ENCODE measurements around the gene TIMM50. TPM values are rescaled to one million over a fixed set of nuclear protein-coding genes. Genes with fewer than 3 reads are reported as not detected.
"Not testable (repeated sequence)": the region's sequence is repeated elsewhere in the genome, so short reads cannot be mapped to it uniquely, and the experiment has no call there.

The TIMM50 gene
- total RNA-seq, 1 donor from 2014 or later: 39.9 TPM

DNA sequence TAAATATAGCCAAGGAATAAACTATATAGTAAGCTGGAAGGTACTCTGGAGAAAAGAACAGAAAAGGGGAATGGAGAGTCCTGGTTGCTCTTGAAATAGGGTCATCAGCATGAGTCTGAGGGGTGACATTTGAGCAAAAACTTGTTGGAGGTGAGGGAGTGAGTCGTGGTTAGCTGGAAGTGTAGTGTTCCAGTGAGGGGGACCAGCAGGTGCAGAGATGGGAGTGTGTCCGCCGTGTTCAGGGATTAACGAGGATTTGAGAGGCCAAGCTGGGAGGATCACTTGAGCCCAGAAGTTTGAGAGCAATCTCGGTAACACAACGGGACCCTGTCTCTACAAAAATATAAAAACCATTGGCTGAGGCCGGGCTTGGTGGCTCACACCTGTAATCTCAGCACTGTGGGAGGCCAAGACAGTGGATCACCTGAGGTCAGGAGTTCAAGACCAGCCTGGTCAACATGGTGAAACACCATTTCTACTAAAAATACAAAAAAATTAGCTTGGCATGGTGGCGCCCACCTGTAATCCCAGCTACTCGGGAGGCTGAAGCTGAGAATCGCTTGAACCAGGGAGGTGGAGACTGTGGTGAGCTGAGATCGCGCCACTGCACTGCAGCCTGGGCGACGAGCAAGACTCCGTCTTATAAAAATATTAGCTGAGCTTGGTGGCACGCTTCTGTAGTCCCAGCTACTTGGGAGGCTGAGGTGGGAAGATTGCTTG, 34.1 kb upstream of the TIMM50 start:
- H3K4me1 Mint-ChIP-seq: peaks cover 22% of the 10 kb centered on the region
- H3K27ac Mint-ChIP-seq: no peak overlapping the region

DNA sequence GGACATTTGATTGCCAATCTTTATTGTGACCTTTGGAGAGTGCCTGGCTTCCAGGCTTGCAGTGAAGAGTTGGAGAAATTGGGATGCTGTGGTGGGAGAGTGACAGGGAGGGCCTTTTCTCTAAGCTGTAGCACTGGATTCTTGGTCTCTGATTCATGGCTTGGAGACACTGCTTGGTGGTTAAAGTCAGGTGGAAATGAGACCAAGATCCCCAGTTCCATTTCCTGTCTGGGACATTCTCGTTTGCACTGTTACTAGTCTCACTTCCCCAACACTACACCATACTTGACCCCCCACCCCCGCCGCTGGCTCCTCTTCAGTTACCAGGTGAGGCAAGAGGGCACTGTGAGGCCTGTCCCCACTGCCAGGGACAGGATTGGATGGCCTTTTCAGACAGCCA, 32.4 kb upstream of the TIMM50 start:
- Histone ChIP-seq H3K9me3 (ENCODE audit: low read depth) (no peaks in the 10 kb centered on the region), H3K79me2 (ENCODE audit: low read depth) (peaks cover 90% of the 10 kb centered on the region), H3K27ac (no peak overlapping the region), H3K36me3 (no peaks in the 10 kb centered on the region), H3K4me2 (no peak overlapping the region), H3K4me3 (no peak overlapping the region), H4K20me1 (ENCODE audit: low read depth) (peaks cover 31% of the 10 kb centered on the region), H3F3A (ENCODE audit: low read depth) (peaks cover 8% of the 10 kb centered on the region), H2AFZ (replicated peaks) (no peak overlapping the region), H3K9ac (no peak overlapping the region), H3K27me3 (no peaks in the 10 kb centered on the region), H3K4me1 (peaks cover 5% of the 10 kb centered on the region)
- DNase-seq (ENCODE audit: low spot score): no peak
- Mint-ChIP-seq H3K9me3 (no peaks in the 10 kb centered on the region), H3K36me3 (peaks cover 25% of the 10 kb centered on the region), H3K27me3 (ENCODE audit: insufficient read depth, low read depth) (peaks cover 3% of the 10 kb centered on the region), H3K4me1 (peaks cover 22% of the 10 kb centered on the region), H3K27ac (no peak overlapping the region), H3K4me3 (peak overlapping the region; percentile 55)
- no peak for TF ChIP-seq EZH2phosphoT487 (IDR thresholded peaks at IDR 0.05)
- no peak for TF ChIP-seq EZH2 (IDR thresholded peaks at IDR 0.05)
- TF ChIP-seq CTCF (IDR thresholded peaks at IDR 0.05): no peak

More for the DNA sequence above, 34.1 kb upstream of the TIMM50 start:
- Histone ChIP-seq H4K20me1 (ENCODE audit: low read depth) (peaks cover 21% of the 10 kb centered on the region), H3K36me3 (no peaks in the 10 kb centered on the region), H3K79me2 (ENCODE audit: low read depth) (peaks cover 73% of the 10 kb centered on the region), H3K27me3 (no peaks in the 10 kb centered on the region), H2AFZ (replicated peaks) (no peak overlapping the region), H3K4me2 (peak overlapping the region; percentile 89), H3K4me3 (peak overlapping the region; percentile 85), H3K27ac (no peak overlapping the region), H3K4me1 (peaks cover 5% of the 10 kb centered on the region), H3K9me3 (ENCODE audit: low read depth) (no peaks in the 10 kb centered on the region), H3F3A (ENCODE audit: low read depth) (peaks cover 19% of the 10 kb centered on the region), H3K9ac (peak overlapping the region; percentile 58)
- DNase-seq (ENCODE audit: low spot score): no peak
- TF ChIP-seq EZH2phosphoT487 (IDR thresholded peaks at IDR 0.05) (no peak), CTCF (IDR thresholded peaks at IDR 0.05) (no peak), EZH2 (IDR thresholded peaks at IDR 0.05) (no peak)
- H3K36me3 Mint-ChIP-seq: peaks cover 11% of the 10 kb centered on the region
- no peaks in the 10 kb centered on the region for H3K9me3 Mint-ChIP-seq
- H3K4me3 Mint-ChIP-seq: peak overlapping the region; percentile 100
- H3K27me3 Mint-ChIP-seq (ENCODE audit: insufficient read depth, low read depth): peaks cover 3% of the 10 kb centered on the region

DNA sequence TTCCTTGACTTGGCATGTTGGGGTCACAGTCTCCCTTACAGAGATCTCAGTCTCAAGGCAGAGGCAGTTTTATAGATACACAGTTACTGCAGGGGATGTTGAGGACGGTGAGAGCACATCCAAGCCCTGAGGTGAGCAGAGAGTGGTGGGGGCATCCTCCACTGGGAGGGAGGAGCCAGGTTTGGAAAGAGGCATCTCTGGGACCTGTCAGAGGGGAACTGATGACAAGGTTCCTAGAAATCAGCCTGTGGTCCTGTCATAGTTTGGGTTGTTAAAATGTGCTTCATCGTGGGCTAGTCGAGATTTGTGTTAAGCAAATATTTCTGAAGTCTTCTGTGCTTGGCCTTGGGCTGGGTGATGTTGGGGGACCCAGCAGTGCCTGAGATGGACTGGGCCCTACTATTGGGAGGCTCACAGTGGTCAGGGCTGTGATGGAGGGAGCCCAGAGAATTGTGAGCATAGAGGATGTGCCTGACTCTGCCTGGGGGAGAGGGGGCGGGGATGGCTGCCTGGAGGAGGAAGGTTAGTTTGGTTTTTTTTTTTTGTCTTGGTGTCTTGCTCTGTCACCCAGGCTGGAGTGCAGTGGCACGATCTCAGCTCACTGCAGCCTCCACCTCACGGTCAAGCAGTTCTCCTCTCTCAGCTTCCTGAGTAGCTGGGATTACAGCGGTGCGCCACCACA, 31.4 kb upstream of the TIMM50 start:
- Histone ChIP-seq H3K27ac (no peak overlapping the region), H2AFZ (replicated peaks) (no peak overlapping the region), H3K4me2 (no peak overlapping the region), H3K79me2 (ENCODE audit: low read depth) (peaks cover 96% of the 10 kb centered on the region), H3K27me3 (no peaks in the 10 kb centered on the region), H3K9ac (no peak overlapping the region), H3K9me3 (ENCODE audit: low read depth) (no peaks in the 10 kb centered on the region), H3K36me3 (no peaks in the 10 kb centered on the region), H3F3A (ENCODE audit: low read depth) (peaks cover 4% of the 10 kb centered on the region), H3K4me1 (peaks cover 5% of the 10 kb centered on the region), H4K20me1 (ENCODE audit: low read depth) (peaks cover 31% of the 10 kb centered on the region), H3K4me3 (no peak overlapping the region)
- H3K4me1 Mint-ChIP-seq: peaks cover 22% of the 10 kb centered on the region
- H3K27me3 Mint-ChIP-seq (ENCODE audit: insufficient read depth, low read depth): peaks cover 3% of the 10 kb centered on the region
- H3K9me3 Mint-ChIP-seq: no peaks in the 10 kb centered on the region
- peak overlapping the region; percentile 62 for H3K27ac Mint-ChIP-seq
- DNase-seq (ENCODE audit: low spot score): no peak
- peaks cover 27% of the 10 kb centered on the region for H3K36me3 Mint-ChIP-seq
- no peak for TF ChIP-seq EZH2 (IDR thresholded peaks at IDR 0.05)
- no peak for TF ChIP-seq EZH2phosphoT487 (IDR thresholded peaks at IDR 0.05)
- no peak for TF ChIP-seq CTCF (IDR thresholded peaks at IDR 0.05)
- no peak overlapping the region for H3K4me3 Mint-ChIP-seq

- H3K4me3 Mint-ChIP-seq: not testable (repeated sequence)
These were observed 29.4 kb upstream of the TIMM50 start for GRCh38 chr19:39451257-39451656.

More at GRCh38 chr19:39451257-39451656, 29.4 kb upstream of the TIMM50 start:
- not testable (repeated sequence) for H3K4me3 ChIP-seq; DNase-seq (ENCODE audit: low spot score); H3K36me3 ChIP-seq; H3K9ac ChIP-seq; H3K9me3 Mint-ChIP-seq; H3K27ac ChIP-seq; H3K4me1 ChIP-seq; H3F3A ChIP-seq (ENCODE audit: low read depth); H3K27me3 ChIP-seq; H3K9me3 ChIP-seq (ENCODE audit: low read depth); H3K27me3 Mint-ChIP-seq (ENCODE audit: insufficient read depth, low read depth); H3K4me1 Mint-ChIP-seq; H3K27ac Mint-ChIP-seq; H3K4me2 ChIP-seq; H2AFZ ChIP-seq (replicated peaks)
- peaks cover 85% of the 10 kb centered on the region for H3K79me2 ChIP-seq (ENCODE audit: low read depth)
- peaks cover 31% of the 10 kb centered on the region for H4K20me1 ChIP-seq (ENCODE audit: low read depth)
- peaks cover 27% of the 10 kb centered on the region for H3K36me3 Mint-ChIP-seq

All from neural progenitor cell (in vitro differentiated cells).